Endothelial cell of umbilical vein (primary cell): ENCODE results near the gene SWAP70. TPM values are rescaled to one million over a fixed set of nuclear protein-coding genes. Genes with fewer than 3 reads are reported as not detected.

ENCODE experiments used
- BruUV-seq: library from RNA; stranded (reverse); fragments of 400-500 nt; replicated peaks from 2 replicates; lab custom pipeline; 2021; lab: Mats Ljungman, UMichigan
- CTCF ChIA-PET: fragments of 300-600, 350-600 bp; sonication (Branson Sonifier 250); formaldehyde crosslinking; loops from one replicate; lab custom pipeline; 2021; ENCODE audit warnings: antibody characterized with exemption, inconsistent platforms; lab: Charles Lee
- POLR2A ChIA-PET: fragments of 300-600, 350-600 bp; sonication (Branson Sonifier 250); formaldehyde crosslinking; loops from one replicate; lab custom pipeline; 2021; ENCODE audit warnings: antibody characterized with exemption, inconsistent platforms; lab: Charles Lee
- DNase-seq: peaks from one replicate; pipeline ENCODE4 v3.0.0-alpha.2; 2011; ENCODE audit warnings: low read depth, low spot score
- FAIRE-seq: peaks from 2 replicates; lab custom pipeline; 2011; peaks lifted over from hg19 to GRCh38; lab: Jason Lieb, UNC
- H2AFZ ChIP-seq: 2 replicates; pipeline ENCODE4 v1.6.0; 2012; ENCODE audit warnings: low read depth, low read length, control low read depth, inconsistent platforms
- H3K27ac ChIP-seq: 2 replicates; pipeline ENCODE4 v1.5.1; 2011; ENCODE audit warnings: low read depth, mild to moderate bottlenecking, control low read depth, low read length, moderate library complexity; ENCODE audit not compliant: insufficient read depth
- H3K27me3 ChIP-seq, 2 experiments: 2 replicates each; pipeline versions ENCODE4 v1.6.0 to v1.6.1; 2011; ENCODE audit warnings: low read length in 2 of 2, mixed read lengths in 1 of 2; ENCODE audit not compliant: control insufficient read depth in 2 of 2, insufficient read depth in 2 of 2
- H3K36me3 ChIP-seq, 2 experiments: 2 replicates in 1 of 2; 3 replicates in 1 of 2; pipeline ENCODE4 v1.5.1; 2011; ENCODE audit warnings: low read length in 2 of 2, mild to moderate bottlenecking in 1 of 2, moderate library complexity in 1 of 2; ENCODE audit not compliant: control insufficient read depth in 2 of 2, insufficient read depth in 2 of 2; ENCODE audit errors: extremely low read depth in 1 of 2
- H3K4me1 ChIP-seq: 3 replicates; pipeline ENCODE4 v1.5.1; 2011; ENCODE audit warnings: mild to moderate bottlenecking, low read length; ENCODE audit not compliant: control insufficient read depth, insufficient read depth; ENCODE audit errors: extremely low read depth
- H3K4me2 ChIP-seq: 2 replicates; pipeline ENCODE4 v1.6.1; 2011; ENCODE audit warnings: low read length, control low read depth, mixed read lengths; ENCODE audit not compliant: insufficient read depth
- H3K4me3 ChIP-seq, 3 experiments: fragments of 200-600 bp in 1 of 3; sonication (generic), shearing (Covaris generic) in 1 of 3; replicated peaks in 1 of 3; 2 replicates each; pipeline ENCODE4 v1.5.1; 2011 to 2016; ENCODE audit warnings: control low read depth in 3 of 3, low read length in 3 of 3, mild to moderate bottlenecking in 2 of 3, inconsistent platforms in 1 of 3, low read depth in 1 of 3, moderate library complexity in 1 of 3; ENCODE audit not compliant: insufficient read depth in 1 of 3
- H3K79me2 ChIP-seq: 2 replicates; pipeline ENCODE4 v1.6.0; 2012; ENCODE audit warnings: low read length, inconsistent platforms; ENCODE audit not compliant: control insufficient read depth, insufficient read depth
- H3K9ac ChIP-seq: replicated peaks from 2 replicates; pipeline ENCODE3; 2011; ENCODE audit warnings: low read length, control low read depth; ENCODE audit not compliant: insufficient read depth; ENCODE audit errors: extremely low read depth
- H3K9me1 ChIP-seq: replicated peaks from 3 replicates; pipeline ENCODE4 v1.6.0; 2011; ENCODE audit warnings: mild to moderate bottlenecking, low read length; ENCODE audit not compliant: control insufficient read depth, insufficient read depth; ENCODE audit errors: extremely low read depth
- H3K9me3 ChIP-seq: replicated peaks from 2 replicates; pipeline ENCODE4 v1.5.1; 2012; ENCODE audit warnings: low read length, inconsistent platforms; ENCODE audit not compliant: control insufficient read depth, insufficient read depth
- H4K20me1 ChIP-seq: replicated peaks from 2 replicates; pipeline ENCODE3; 2011; ENCODE audit warnings: mild to moderate bottlenecking, low read length; ENCODE audit not compliant: control insufficient read depth, insufficient read depth; ENCODE audit errors: extremely low read depth
- CTCF ChIP-seq, 2 donors: IDR thresholded peaks; 1 replicate in 1 of 2; 2 replicates in 1 of 2; pipeline ENCODE4 v1.5.1; 2011; ENCODE audit warnings: low read length in 2 of 2, mild to moderate bottlenecking in 2 of 2, moderate library complexity in 2 of 2, control low read depth in 1 of 2, inconsistent platforms in 1 of 2, low read depth in 1 of 2; ENCODE audit not compliant: insufficient read depth in 1 of 2; ENCODE audit errors: extremely low read depth in 1 of 2
- EZH2 ChIP-seq: IDR thresholded peaks from 2 replicates; pipeline ENCODE4 v1.6.1; 2012; ENCODE audit warnings: borderline replicate concordance, low read depth, mild to moderate bottlenecking, moderate library complexity, low read length, inconsistent platforms; ENCODE audit not compliant: severe bottlenecking
- FOS ChIP-seq: IDR thresholded peaks from 2 replicates; pipeline ENCODE4 v1.6.1; 2011; ENCODE audit warnings: mild to moderate bottlenecking, low read length, moderate library complexity, borderline replicate concordance; ENCODE audit not compliant: insufficient read depth
- GATA2 ChIP-seq: IDR thresholded peaks from 2 replicates; pipeline ENCODE4 v1.7.0; 2011; ENCODE audit warnings: low read depth, mild to moderate bottlenecking, moderate library complexity, mixed read lengths, low read length; ENCODE audit not compliant: insufficient read length, insufficient read depth
- JUN ChIP-seq: IDR thresholded peaks from 2 replicates; pipeline ENCODE4 v1.6.1; 2011; ENCODE audit warnings: borderline replicate concordance, low read depth; ENCODE audit not compliant: insufficient read length, insufficient read depth
- MAX ChIP-seq: IDR thresholded peaks from 2 replicates; pipeline ENCODE4 v1.6.1; 2011; ENCODE audit not compliant: insufficient read depth, insufficient read length
- MYC ChIP-seq: IDR thresholded peaks from one replicate; pipeline ENCODE4 v1.6.1; 2011; ENCODE audit warnings: mild to moderate bottlenecking, low read depth, low read length
- POLR2A ChIP-seq: IDR thresholded peaks from 2 replicates; pipeline ENCODE4 v1.6.1; 2012; ENCODE audit warnings: low read depth, mild to moderate bottlenecking, control low read depth, low read length
- POLR2AphosphoS5 ChIP-seq: IDR thresholded peaks from 2 replicates; pipeline ENCODE4 v1.6.1; 2012; ENCODE audit warnings: low read depth, mild to moderate bottlenecking, control low read depth, low read length, moderate library complexity; ENCODE audit not compliant: insufficient read depth
- dilution Hi-C: fragments of 300-500 bp; cut with MboI; formaldehyde crosslinking; loops from one replicate; pipeline ENCODE4 v1.15.0; 2019; ENCODE audit warnings: low sequenced_read_pairs; ENCODE audit not compliant: extremely low pct_ligation_motif_present
- intact Hi-C: fragments of 100-400 bp; cut with micrococcal nuclease; formaldehyde crosslinking; loops from one replicate; pipeline ENCODE4 v1.10.0; 2022
- polyA plus RNA-seq, 4 experiments: library from polyadenylated mRNA; depleted of rRNA in 3 of 4; stranded (reverse) in 3 of 4; unstranded in 1 of 4; fragments of >200 nt; gene quantifications; 2 replicates each; pipeline versions ENCODE4 v1.2.1 to v1.2.3, GENCODE V29; 2011 to 2012; ENCODE audit warnings: missing spikeins in 1 of 4
- total RNA-seq: library from RNA; stranded (reverse); gene quantifications from 2 replicates; pipeline ENCODE4 v1.2.3, GENCODE V29; 2021

The SWAP70 gene
- total and polyA plus RNA-seq, 2 donors (not counting 3 experiments of a cell fraction or from before 2014, with no cell fraction given): 52.5 to 165 TPM

GRCh38 chr11:9722023-9722422 lies 58.1 kb downstream of the SWAP70 start:
- Histone ChIP-seq H3K9me3 (no peaks in the 10 kb centered on the region), H3K79me2 (peaks cover 53% of the 10 kb centered on the region), H3K27ac (peak overlapping the region; percentile 8), H3K9ac (no peak overlapping the region), H3K9me1 (no peaks in the 10 kb centered on the region), H3K4me3 (no peak overlapping the region), H4K20me1 (no peaks in the 10 kb centered on the region), H3K4me2 (no peak overlapping the region), H3K27me3 (no peaks in the 10 kb centered on the region), H3K36me3 (peaks cover 0 to 6% of the 10 kb centered on the region in 2 experiments), H2AFZ (no peak overlapping the region), H3K4me1 (peaks cover 68% of the 10 kb centered on the region)
- FAIRE-seq: no peak
- BruUV-seq: no TSS peak
- DNase-seq: no peak
- dilution Hi-C loops: no loop called here
- no peak for TF ChIP-seq CTCF (IDR thresholded peaks at IDR 0.05; ENCODE audit: extremely low read depth in 1 of 2, insufficient read depth in 1 of 2, low read depth in 1 of 2, low read length in 2 of 2)
- TF ChIP-seq POLR2A: no peak
- TF ChIP-seq POLR2AphosphoS5: no peak
- TF ChIP-seq GATA2: no peak
- no peak for TF ChIP-seq JUN
- TF ChIP-seq MYC: no peak
- TF ChIP-seq EZH2: no peak
- TF ChIP-seq FOS: no peak
- no peak for TF ChIP-seq MAX
- ChIA-PET POLR2A (no interaction called here), CTCF (interaction anchor here (1.1 to 1.5 kb wide), 2 partner anchors 15 to 32 kb away, joined by 3 read pairs; no protein-coding TSS in a partner anchor)
- intact Hi-C loops: no loop called here
